Stomach (tissue), 4 donors: ENCODE measurements around the gene PLXND1.

Experiments used
- POLR2A ChIP-seq, 4 donors: fragments of 450-650 bp; IDR thresholded peaks; one replicate each; pipeline ENCODE4 v1.6.1; 2016; ENCODE audit warnings: antibody characterized with exemption in 4 of 4, control low read depth in 2 of 4, mild to moderate bottlenecking in 1 of 4, moderate library complexity in 1 of 4
- TF ChIP-seq, protein P1 (sequence below), 7 experiments: fragments of 450-650 bp in 4 of 7; fragments of 200-600 bp in 3 of 7; sonication (generic) in 3 of 7; IDR thresholded peaks; one replicate each; pipeline ENCODE4 v1.5.1; 2016 to 2019; ENCODE audit warnings: antibody characterized with exemption in 7 of 7, control low read depth in 2 of 7, mild to moderate bottlenecking in 1 of 7

GRCh38 chr3:129567939-129568338 is 38.5 kb downstream of the PLXND1 start:
- TF ChIP-seq, protein P1, sequence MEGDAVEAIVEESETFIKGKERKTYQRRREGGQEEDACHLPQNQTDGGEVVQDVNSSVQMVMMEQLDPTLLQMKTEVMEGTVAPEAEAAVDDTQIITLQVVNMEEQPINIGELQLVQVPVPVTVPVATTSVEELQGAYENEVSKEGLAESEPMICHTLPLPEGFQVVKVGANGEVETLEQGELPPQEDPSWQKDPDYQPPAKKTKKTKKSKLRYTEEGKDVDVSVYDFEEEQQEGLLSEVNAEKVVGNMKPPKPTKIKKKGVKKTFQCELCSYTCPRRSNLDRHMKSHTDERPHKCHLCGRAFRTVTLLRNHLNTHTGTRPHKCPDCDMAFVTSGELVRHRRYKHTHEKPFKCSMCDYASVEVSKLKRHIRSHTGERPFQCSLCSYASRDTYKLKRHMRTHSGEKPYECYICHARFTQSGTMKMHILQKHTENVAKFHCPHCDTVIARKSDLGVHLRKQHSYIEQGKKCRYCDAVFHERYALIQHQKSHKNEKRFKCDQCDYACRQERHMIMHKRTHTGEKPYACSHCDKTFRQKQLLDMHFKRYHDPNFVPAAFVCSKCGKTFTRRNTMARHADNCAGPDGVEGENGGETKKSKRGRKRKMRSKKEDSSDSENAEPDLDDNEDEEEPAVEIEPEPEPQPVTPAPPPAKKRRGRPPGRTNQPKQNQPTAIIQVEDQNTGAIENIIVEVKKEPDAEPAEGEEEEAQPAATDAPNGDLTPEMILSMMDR (IDR thresholded peaks at IDR 0.05): no peak
- TF ChIP-seq POLR2A (IDR thresholded peaks at IDR 0.05): no peak
